C4-2B (cell line): Measurements from ENCODE around the gene EIF2S3.

ENCODE experiments used
- CTCF ChIP-seq: fragments of 450-650 bp; conservative IDR thresholded peaks from 2 replicates; pipeline ENCODE4 v1.5.1; 2017; ENCODE audit warnings: mild to moderate bottlenecking
- ZFX ChIP-seq: fragments of 450-650 bp; IDR thresholded peaks from 2 replicates; pipeline ENCODE4 v1.6.1; 2017

GRCh38 chrX:24017674-24018073, 37.1 kb upstream of the EIF2S3 start:
- TF ChIP-seq CTCF: no peak
- TF ChIP-seq ZFX: no peak
